ENCODE measurements around the gene MAP4K4. TPM values are rescaled to one million over a fixed set of nuclear protein-coding genes. Genes with fewer than 3 reads are reported as not detected.

The MAP4K4 gene
- total and polyA plus RNA-seq, 2 of the 4 experiments (the other 2 are of a cell fraction), result 89.4 to 124 TPM

- Histone ChIP-seq H3K36me3 (ENCODE audit: control insufficient read depth, insufficient read depth, low read length) (peaks cover 58% of the 10 kb centered on the region), H3K56ac (ENCODE audit: extremely low read depth, insufficient read depth, low read length) (no peak overlapping the region), H3K4me2 (ENCODE audit: low read depth, low read length) (no peak overlapping the region), H4K5ac (ENCODE audit: low read depth, low read length) (no peak overlapping the region), H3K9ac (ENCODE audit: low read depth, low read length) (no peak overlapping the region), H3K23ac (ENCODE audit: low read depth, low read length) (no peak overlapping the region), H4K91ac (ENCODE audit: insufficient read depth, low read depth, low read length) (no peak overlapping the region), H3K4ac (ENCODE audit: low read depth, low read length) (no peak overlapping the region), H3K4me3 (ENCODE audit: insufficient read depth, low read depth, low read length) (no peak overlapping the region), H3K9me3 (ENCODE audit: control insufficient read depth, insufficient read depth, low read length) (no peaks in the 10 kb centered on the region), H3K4me1 (ENCODE audit: control insufficient read depth, insufficient read depth, low read length) (no peaks in the 10 kb centered on the region), H4K20me1 (ENCODE audit: insufficient read depth, low read length) (no peaks in the 10 kb centered on the region), H4K8ac (ENCODE audit: low read depth in 2 of 2, low read length in 2 of 2) (no peak overlapping the region), H3K79me1 (ENCODE audit: low read depth in 1 of 2, low read length in 2 of 2) (peaks cover 13 to 57% of the 10 kb centered on the region in 2 experiments; a peak in 3 of 4 replicates), H2BK15ac (ENCODE audit: low read depth, low read length) (no peak overlapping the region), H2BK120ac (ENCODE audit: low read depth, low read length) (no peak overlapping the region), H2AK9ac (replicated peaks; ENCODE audit: low read depth, low read length, poor library complexity) (no peak overlapping the region), H2AFZ (replicated peaks; ENCODE audit: low read length, poor library complexity) (no peak overlapping the region), H3K9me1 (ENCODE audit: insufficient read depth, low read length) (peaks cover 3% of the 10 kb centered on the region), H3K14ac (replicated peaks; ENCODE audit: low read depth, low read length) (no peak overlapping the region), H3K27me3 (ENCODE audit: control insufficient read depth, insufficient read depth, low read length) (no peaks in the 10 kb centered on the region), H2BK5ac (ENCODE audit: low read depth, low read length, poor library complexity, severe bottlenecking) (no peak overlapping the region), H2BK20ac (ENCODE audit: low read depth, low read length) (no peak overlapping the region), H3K18ac (ENCODE audit: low read depth, low read length) (no peak overlapping the region), H2AK5ac (ENCODE audit: low read depth, low read length) (no peak overlapping the region), H3K27ac (ENCODE audit: insufficient read depth, low read length) (no peak overlapping the region)
- BruUV-seq (replicated peaks), result no TSS peak
- ChIA-PET CTCF (interaction anchor here (0.6 to 1.2 kb wide), 4 partner anchors 9 to 174 kb away, joined by 3 to 6 read pairs (median 4); no protein-coding TSS in a partner anchor), POLR2A (ENCODE audit: unreplicated experiment) (no interaction called here)
- ATAC-seq (ENCODE audit: low read depth) (no peak), DNase-seq (no peak)
- WGBS, 2 experiments (ENCODE audit: extremely low coverage in 2 of 2, insufficient read length in 1 of 2), result no CpG with 5 or more reads among the region's 3 CpGs
- in situ Hi-C loops (cut with MboI; ENCODE audit: low sequenced_read_pairs) (no loop called here), intact Hi-C loops (cut with micrococcal nuclease) (no loop called here), dilution Hi-C loops (cut with HindIII; ENCODE audit: low sequenced_read_pairs, unreplicated experiment) (no loop called here)
- TF ChIP-seq MAFK (IDR thresholded peaks at IDR 0.05; ENCODE audit: low read depth, low read length) (no peak), CHD1 (IDR thresholded peaks at IDR 0.05; ENCODE audit: low read depth, low read length) (no peak), POLR2A (IDR thresholded peaks at IDR 0.05; ENCODE audit: low read depth, low read length) (no peak), CEBPB (IDR thresholded peaks at IDR 0.05; ENCODE audit: low read depth, low read length) (no peak), RFX5 (IDR thresholded peaks at IDR 0.05; ENCODE audit: low read depth, low read length) (no peak)
- TF ChIP-seq, protein P1, sequence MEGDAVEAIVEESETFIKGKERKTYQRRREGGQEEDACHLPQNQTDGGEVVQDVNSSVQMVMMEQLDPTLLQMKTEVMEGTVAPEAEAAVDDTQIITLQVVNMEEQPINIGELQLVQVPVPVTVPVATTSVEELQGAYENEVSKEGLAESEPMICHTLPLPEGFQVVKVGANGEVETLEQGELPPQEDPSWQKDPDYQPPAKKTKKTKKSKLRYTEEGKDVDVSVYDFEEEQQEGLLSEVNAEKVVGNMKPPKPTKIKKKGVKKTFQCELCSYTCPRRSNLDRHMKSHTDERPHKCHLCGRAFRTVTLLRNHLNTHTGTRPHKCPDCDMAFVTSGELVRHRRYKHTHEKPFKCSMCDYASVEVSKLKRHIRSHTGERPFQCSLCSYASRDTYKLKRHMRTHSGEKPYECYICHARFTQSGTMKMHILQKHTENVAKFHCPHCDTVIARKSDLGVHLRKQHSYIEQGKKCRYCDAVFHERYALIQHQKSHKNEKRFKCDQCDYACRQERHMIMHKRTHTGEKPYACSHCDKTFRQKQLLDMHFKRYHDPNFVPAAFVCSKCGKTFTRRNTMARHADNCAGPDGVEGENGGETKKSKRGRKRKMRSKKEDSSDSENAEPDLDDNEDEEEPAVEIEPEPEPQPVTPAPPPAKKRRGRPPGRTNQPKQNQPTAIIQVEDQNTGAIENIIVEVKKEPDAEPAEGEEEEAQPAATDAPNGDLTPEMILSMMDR (conservative IDR thresholded peaks at IDR 0.05; ENCODE audit: low read depth, low read length), result no peak
Measured at GRCh38 chr2:101874069-101874468, 176.6 kb downstream of the MAP4K4 start.
